ENCODE data around the gene CHMP4B. TPM values are rescaled to one million over a fixed set of nuclear protein-coding genes. Genes with fewer than 3 reads are reported as not detected.

CHMP4B gene
- total RNA-seq, 1 experiment from 2014 or later = 47.9 TPM

DNA sequence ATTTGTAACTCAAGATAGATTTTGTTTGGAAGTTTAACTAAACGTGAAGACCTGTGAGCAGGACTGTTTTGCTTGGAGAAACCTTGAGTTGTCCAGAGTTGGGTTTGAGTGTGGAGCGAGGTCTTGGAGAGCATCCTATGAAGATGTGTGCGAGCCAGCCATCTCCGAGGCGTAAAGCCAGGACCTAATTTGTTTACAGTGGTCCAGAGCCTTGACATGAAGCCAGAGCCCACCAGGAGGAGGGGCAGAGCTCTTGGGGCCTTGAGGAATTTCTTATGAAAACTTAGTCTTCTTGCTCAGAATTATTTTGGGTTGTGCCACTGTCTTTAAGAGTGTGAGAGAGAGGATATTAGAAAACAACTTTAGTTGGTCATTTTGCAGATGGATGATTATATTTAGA, 6.3 kb downstream of the CHMP4B start:
- H3K9me3 ChIP-seq (replicated peaks) = no peaks in the 10 kb centered on the region
- no peak for DNase-seq (ENCODE audit: low read depth in 1 of 2, low spot score in 2 of 2)
- no peak overlapping the region for H3K27ac ChIP-seq
- no peak overlapping the region for H3K4me3 ChIP-seq
- peaks cover 13% of the 10 kb centered on the region; the same call in 1 of the 2 replicates for H3K36me3 ChIP-seq
- H3K27me3 ChIP-seq (replicated peaks) = no peaks in the 10 kb centered on the region
- H3K4me1 ChIP-seq (replicated peaks) = peaks cover 5% of the 10 kb centered on the region

DNA sequence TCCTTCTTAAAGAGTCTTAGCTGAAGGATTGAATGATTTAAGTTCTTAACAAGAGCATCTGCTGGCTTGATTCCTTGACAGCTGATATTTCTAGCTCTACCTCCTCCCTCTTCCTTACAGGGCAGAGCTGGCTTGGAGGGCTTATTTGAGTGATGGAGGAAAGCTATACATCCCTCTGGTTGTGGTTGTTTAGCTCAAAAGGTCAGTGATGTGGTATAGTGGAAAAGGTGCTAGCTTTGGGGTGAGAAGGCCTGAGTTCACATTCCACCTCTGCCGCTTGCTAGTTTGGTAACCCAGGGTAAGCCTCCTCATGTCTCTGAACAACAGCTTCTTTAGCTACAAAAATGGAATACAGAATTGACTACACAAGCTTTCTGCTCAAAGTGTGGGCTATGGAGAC, 8.3 kb downstream of the CHMP4B start:
- no peaks in the 10 kb centered on the region for H3K27me3 ChIP-seq (replicated peaks)
- peaks cover 21% of the 10 kb centered on the region for H3K36me3 ChIP-seq
- H3K27ac ChIP-seq = no peak overlapping the region
- no peaks in the 10 kb centered on the region for H3K9me3 ChIP-seq (replicated peaks)
- no peaks in the 10 kb centered on the region for H3K4me1 ChIP-seq (replicated peaks)
- no peak overlapping the region for H3K4me3 ChIP-seq
- DNase-seq (ENCODE audit: low read depth in 1 of 2, low spot score in 2 of 2) = no peak

DNA sequence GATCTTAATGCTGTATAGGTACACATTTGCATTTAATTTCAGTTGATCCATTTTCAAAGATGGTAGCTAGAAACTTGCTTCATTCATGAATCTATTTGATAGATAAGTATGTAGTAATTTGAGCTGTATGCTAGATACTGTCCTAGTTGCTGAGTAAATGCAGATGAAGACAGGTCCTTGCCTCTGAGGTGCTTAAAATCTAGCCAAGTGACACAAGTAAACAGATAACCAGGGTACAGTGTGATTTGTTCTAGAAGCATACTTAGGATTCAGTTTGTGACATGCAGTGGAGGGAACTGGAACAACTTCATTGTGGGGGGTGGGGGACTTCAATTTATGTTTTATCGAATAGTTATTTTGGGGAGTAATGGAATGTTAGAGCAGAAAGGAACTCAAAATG, 9.2 kb downstream of the CHMP4B start:
- no peaks in the 10 kb centered on the region for H3K4me1 ChIP-seq (replicated peaks)
- no peak for DNase-seq (ENCODE audit: low read depth in 1 of 2, low spot score in 2 of 2)
- peaks cover 21% of the 10 kb centered on the region for H3K36me3 ChIP-seq
- H3K27me3 ChIP-seq (replicated peaks) = no peaks in the 10 kb centered on the region
- H3K4me3 ChIP-seq = no peak overlapping the region
- no peak overlapping the region for H3K27ac ChIP-seq
- H3K9me3 ChIP-seq (replicated peaks) = no peaks in the 10 kb centered on the region

DNA sequence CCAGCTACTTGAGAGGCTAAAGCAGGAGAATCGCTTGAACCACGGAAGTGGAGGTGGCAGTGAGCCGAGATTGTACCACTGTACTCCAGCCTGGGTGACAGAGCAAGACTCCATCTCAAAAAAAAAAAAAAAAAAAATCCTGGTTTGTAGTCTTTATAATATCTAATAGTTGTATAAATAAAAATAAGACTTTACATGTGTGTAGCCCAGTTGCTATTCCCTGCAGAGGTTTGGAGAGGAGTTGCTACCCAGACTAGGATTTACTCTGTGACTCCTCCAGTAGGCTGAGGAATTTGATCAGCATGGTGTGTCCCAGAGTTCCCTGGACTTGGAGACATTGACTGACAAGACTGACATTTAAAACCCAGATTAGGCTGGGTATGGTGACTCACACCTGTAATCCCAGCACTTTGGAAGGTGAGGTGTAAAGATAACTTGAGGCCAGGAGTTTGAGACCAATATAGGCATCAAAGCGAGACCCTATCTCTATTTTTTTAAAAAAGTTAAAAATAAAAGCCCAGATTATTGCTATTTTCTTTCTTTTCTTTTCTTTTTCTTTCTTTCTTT, 10.2 kb downstream of the CHMP4B start:
- Histone ChIP-seq H3K27ac (no peak overlapping the region), H3K9me3 (replicated peaks) (no peaks in the 10 kb centered on the region), H3K36me3 (peaks cover 16% of the 10 kb centered on the region), H3K4me1 (replicated peaks) (no peaks in the 10 kb centered on the region), H3K4me3 (no peak overlapping the region), H3K27me3 (replicated peaks) (no peaks in the 10 kb centered on the region)
- no peak for DNase-seq (ENCODE audit: low read depth in 1 of 2, low spot score in 2 of 2)

DNA sequence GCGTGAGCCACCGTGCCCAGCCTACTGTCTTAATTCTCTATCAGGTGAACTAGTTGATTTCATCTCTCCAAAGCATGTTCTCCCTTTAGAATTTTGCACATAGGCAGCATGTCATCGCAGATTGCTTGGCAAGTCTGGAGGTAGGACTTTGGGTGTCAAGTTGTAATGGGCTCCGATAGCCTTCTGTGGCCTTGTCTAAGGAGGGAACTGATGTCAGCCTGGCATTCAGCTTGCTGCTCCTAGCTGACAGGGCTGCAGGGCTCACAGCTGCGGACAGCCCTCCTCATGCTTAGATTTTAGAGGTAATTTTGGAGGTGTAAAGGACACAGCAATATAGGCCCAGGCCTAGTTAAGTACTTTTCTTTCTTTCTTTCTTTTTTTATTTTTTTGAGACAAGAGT, 11.3 kb downstream of the CHMP4B start:
- no peak overlapping the region for H3K4me3 ChIP-seq
- H3K9me3 ChIP-seq (replicated peaks) = no peaks in the 10 kb centered on the region
- no peaks in the 10 kb centered on the region; the same call in 1 of the 2 replicates for H3K4me1 ChIP-seq (replicated peaks)
- no peak overlapping the region for H3K27ac ChIP-seq
- no peaks in the 10 kb centered on the region for H3K27me3 ChIP-seq (replicated peaks)
- DNase-seq (ENCODE audit: low read depth in 1 of 2, low spot score in 2 of 2) = no peak
- peaks cover 22% of the 10 kb centered on the region for H3K36me3 ChIP-seq

DNA sequence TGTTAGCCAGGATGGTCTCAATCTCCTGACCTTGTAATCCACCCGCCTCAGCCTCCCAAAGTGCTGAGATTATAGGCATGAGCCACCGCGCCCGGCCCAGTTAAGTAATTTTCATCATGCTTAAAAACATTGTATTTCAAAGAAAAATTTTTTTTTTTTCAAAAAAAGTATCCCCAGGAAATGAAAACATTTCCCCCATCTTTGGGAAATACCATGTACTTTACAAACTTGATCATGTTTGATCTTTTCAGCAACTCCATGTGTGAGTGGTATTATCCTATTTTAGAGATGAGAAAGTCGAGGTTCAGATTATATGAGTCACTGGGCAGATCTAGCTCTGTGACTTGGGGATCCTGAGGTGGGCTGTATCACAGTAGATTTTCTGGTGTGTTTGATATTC, 11.8 kb downstream of the CHMP4B start:
- H3K9me3 ChIP-seq (replicated peaks) = no peaks in the 10 kb centered on the region
- peaks cover under 1% of the 10 kb centered on the region; the same call in 1 of the 2 replicates for H3K4me1 ChIP-seq (replicated peaks)
- no peaks in the 10 kb centered on the region for H3K27me3 ChIP-seq (replicated peaks)
- DNase-seq (ENCODE audit: low read depth in 1 of 2, low spot score in 2 of 2) = no peak
- peaks cover 19% of the 10 kb centered on the region for H3K36me3 ChIP-seq
- H3K4me3 ChIP-seq = no peak overlapping the region
- H3K27ac ChIP-seq = no peak overlapping the region

DNA sequence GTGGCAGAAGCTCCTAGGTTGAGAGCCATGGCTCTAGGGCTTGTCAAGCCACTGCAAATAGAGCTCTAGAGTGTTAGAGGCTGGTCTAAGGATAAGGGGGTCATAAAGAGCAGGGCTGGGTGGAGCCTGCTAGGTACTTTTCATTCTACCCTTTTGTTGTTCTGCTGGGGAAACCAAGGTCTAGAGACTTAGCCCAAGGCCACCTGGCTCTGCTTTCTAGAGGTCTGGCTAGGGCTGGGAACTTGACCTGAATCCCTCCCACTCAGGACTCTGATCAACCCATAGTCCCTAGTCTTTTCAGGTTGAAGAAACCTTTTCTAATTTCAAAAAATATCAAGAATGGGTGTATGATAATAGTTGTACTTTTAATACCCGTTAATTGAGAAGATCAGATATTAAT, 13.7 kb downstream of the CHMP4B start:
- Histone ChIP-seq H3K4me3 (no peak overlapping the region), H3K9me3 (replicated peaks) (no peaks in the 10 kb centered on the region), H3K36me3 (peaks cover 14% of the 10 kb centered on the region), H3K27me3 (replicated peaks) (no peaks in the 10 kb centered on the region), H3K27ac (no peak overlapping the region), H3K4me1 (replicated peaks) (peaks cover 16% of the 10 kb centered on the region)
- no peak for DNase-seq (ENCODE audit: low read depth in 1 of 2, low spot score in 2 of 2)

DNA sequence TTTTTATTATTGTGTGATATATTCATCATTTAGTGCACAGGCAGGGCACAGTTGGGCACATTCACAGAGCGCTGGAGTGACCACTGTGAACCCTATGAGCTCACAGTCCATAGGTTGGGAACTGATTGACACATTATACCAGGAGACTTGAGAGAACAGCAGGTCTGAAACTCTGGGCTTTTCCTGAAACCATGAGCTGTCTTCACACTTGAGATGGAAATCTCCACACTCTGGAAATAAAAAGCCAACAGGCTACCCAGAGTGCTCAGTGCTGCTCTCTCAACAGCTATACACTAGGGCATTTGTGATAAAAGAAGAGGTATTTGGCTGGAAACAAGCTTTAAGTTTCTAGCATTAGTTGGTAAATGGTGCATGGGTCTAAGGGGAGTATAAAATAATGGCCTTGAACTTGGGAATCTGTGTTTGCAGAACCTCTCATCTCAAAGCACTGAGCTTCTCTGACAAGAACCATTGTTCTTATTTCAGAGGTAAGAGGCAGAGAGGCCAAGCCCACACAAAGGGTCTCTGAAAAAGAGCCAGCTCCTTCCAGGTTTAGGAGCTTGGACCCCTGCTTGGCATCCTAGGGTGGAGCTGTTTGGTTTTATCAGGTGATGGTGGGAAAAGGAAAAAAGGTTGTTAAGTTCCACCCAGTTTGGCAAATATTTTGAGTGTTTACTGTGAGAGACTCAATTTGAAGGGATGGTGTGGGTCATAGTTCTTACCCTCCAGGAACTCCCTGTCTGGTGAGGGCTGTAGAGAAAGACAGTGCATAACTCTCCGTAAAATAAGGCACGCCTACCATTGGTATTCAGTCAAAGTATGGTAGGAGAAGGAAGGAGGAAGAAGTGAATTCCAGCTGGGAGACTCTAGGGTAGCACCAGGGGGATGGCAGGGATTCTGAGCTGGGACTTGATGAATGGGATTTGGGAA, 14.5 kb downstream of the CHMP4B start:
- Histone ChIP-seq H3K27me3 (replicated peaks) (no peaks in the 10 kb centered on the region), H3K9me3 (replicated peaks) (no peaks in the 10 kb centered on the region), H3K4me1 (replicated peaks) (peaks cover 16% of the 10 kb centered on the region)

DNA sequence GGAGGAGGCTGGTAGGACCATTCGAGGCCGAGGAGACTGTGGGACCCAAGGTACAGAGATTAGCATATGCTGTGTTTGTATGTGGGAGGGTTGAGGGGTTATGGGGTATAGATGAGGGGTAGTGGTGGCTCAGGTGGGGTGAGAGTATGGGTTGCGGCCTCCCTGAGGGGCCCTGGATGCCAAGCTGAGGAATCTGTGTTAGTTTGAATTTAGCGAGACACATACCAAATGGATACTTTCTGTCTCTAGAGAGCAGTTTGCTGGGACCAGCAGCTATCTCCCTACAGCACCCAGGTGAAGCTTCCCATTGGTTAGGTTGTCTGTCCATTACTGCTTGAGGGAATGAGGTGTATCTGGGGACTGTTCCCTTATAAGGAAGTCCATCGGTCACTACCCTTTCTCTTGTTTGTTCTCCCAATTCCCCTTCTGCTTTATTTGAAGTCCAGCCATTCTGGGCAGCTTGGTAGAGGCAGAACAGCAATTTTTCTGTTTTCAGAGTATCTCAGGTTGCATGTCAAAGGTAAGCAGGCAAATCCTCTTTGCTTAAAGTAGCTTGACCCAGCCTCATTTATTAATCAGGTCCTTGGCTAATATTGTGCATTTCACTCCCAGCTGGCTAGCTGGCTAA, 15.2 kb downstream of the CHMP4B start:
- no peaks in the 10 kb centered on the region for H3K9me3 ChIP-seq (replicated peaks)
- no peaks in the 10 kb centered on the region for H3K27me3 ChIP-seq (replicated peaks)
- peaks cover 14% of the 10 kb centered on the region for H3K36me3 ChIP-seq
- H3K4me1 ChIP-seq (replicated peaks) = peaks cover 16% of the 10 kb centered on the region
- H3K27ac ChIP-seq = no peak overlapping the region
- no peak for DNase-seq (ENCODE audit: low read depth in 1 of 2, low spot score in 2 of 2)
- no peak overlapping the region for H3K4me3 ChIP-seq

More for the DNA sequence above, 14.5 kb downstream of the CHMP4B start:
- Histone ChIP-seq H3K4me3 (no peak overlapping the region), H3K36me3 (peaks cover 14% of the 10 kb centered on the region), H3K27ac (no peak overlapping the region)
- no peak for DNase-seq (ENCODE audit: low read depth in 1 of 2, low spot score in 2 of 2)

DNA sequence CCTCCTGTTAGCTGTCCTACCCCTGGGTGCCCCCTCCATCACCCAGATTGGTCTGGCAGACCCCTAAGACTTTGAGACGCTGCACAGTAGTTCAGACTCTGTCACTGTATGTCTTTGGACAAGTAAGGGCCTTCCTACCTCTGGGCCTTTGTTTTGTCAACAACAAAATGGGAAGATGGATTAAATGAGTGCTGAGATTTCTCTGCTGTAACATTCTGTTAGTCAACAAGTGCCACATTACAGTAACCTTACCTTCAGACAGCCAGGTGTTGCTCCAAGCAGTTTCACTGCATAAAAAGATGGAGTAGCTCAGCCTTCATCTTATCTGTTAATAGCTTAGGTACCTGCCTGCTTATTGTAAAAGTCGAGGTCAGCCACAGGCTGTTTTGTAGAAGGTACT, 16.0 kb downstream of the CHMP4B start:
- DNase-seq (ENCODE audit: low read depth in 1 of 2, low spot score in 2 of 2) = no peak
- no peaks in the 10 kb centered on the region for H3K9me3 ChIP-seq (replicated peaks)
- no peak overlapping the region for H3K27ac ChIP-seq
- H3K36me3 ChIP-seq = peaks cover 14% of the 10 kb centered on the region
- H3K4me1 ChIP-seq (replicated peaks) = peaks cover 16% of the 10 kb centered on the region
- H3K27me3 ChIP-seq (replicated peaks) = no peaks in the 10 kb centered on the region
- no peak overlapping the region for H3K4me3 ChIP-seq

DNA sequence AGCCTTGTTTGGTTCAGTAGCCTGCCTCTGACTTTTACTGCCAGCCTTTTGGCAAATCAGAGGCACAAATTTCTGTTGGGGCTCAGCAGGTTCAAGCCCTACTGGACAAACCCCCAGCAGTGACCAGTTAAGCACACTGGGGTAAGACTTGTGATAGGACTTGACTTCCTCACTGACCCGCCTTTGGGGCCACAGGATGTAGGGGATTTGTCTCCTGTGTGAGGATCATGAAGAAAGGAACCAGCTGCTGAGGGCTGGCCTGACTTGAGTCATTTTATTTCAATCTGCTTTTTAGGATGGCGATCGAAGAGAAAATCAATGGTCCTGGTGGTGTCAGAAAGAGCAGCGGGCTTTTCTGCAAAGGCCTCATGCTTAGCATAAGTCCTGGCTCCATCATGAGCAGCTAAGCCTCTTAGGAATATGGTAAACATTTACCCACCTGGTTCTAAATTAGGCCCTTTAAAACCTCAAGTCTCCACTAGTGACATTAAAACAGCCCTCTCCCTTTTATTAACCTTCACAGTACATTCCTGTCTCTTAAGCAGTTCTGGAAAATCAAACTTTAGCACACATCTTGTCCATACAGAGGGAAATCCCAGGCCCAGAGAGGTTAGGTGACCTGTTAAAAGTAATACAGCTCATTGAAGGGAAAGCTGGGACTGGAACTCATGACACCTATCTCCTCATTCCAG, 16.6 kb downstream of the CHMP4B start:
- Histone ChIP-seq H3K9me3 (replicated peaks) (no peaks in the 10 kb centered on the region), H3K36me3 (peaks cover 14% of the 10 kb centered on the region), H3K27me3 (replicated peaks) (no peaks in the 10 kb centered on the region), H3K4me1 (replicated peaks) (peaks cover 16% of the 10 kb centered on the region), H3K27ac (no peak overlapping the region), H3K4me3 (no peak overlapping the region)
- no peak for DNase-seq (ENCODE audit: low read depth in 1 of 2, low spot score in 2 of 2)

DNA sequence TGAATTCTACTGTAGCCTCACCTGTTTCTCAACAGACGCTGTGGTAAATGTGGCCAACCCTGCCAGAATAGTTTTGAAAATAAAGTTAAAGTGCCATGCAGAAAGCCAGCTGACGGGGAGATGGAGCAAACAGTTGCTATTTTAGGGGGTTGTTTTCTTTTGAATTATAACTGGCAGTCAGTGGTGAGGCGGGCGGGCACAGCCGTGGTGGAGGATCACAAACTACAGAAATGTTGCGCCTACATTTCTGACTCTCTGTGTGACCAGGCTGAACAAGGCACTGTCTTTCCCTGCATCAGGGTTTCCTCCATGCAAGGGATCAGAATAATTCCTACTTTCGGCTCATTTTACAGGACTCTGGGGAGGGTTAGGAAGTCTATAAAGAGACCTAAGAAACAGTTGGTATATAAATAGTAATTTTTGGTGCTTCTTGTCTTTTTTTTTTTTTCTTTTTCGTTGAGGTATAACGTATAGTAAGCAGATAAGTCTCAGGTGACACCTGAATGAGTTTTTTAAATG, 17.2 kb downstream of the CHMP4B start:
- Histone ChIP-seq H3K4me1 (replicated peaks) (peaks cover 16% of the 10 kb centered on the region), H3K4me3 (no peak overlapping the region), H3K9me3 (replicated peaks) (no peaks in the 10 kb centered on the region), H3K27me3 (replicated peaks) (no peaks in the 10 kb centered on the region), H3K36me3 (peaks cover 16% of the 10 kb centered on the region), H3K27ac (no peak overlapping the region)
- no peak for DNase-seq (ENCODE audit: low read depth in 1 of 2, low spot score in 2 of 2)

DNA sequence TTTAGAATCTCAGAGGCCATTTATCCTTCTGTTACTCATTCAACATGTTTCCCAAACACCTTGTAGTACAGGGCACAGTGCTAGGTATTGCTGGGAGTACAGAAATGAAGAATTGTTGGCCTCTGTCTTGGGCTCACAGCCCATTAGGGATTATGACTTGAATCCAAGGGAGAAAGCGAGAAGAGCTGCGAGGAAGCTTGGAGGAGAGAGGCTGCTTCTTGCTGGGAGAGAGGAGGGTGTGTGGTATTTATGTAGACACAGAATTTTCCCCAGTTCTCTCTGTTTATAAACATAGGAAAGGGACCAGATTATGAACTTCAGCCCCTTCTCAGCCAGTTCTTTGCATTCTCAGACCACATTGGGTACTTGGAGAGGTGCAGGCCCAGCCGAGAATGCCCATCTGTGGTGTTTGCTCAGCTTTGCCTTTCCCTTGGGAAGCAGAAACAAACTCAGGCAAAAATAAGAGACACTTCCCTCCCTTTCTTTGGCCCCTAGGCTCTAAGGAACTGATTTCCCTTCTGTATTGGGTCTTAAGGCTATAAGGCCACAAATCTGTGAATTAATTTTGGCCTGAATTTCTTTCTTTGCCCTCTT, 17.9 kb downstream of the CHMP4B start:
- no peak for DNase-seq (ENCODE audit: low read depth in 1 of 2, low spot score in 2 of 2)
- Histone ChIP-seq H3K4me1 (replicated peaks) (peaks cover 16% of the 10 kb centered on the region), H3K9me3 (replicated peaks) (no peaks in the 10 kb centered on the region), H3K36me3 (peaks cover 17% of the 10 kb centered on the region), H3K27ac (no peak overlapping the region), H3K4me3 (no peak overlapping the region), H3K27me3 (replicated peaks) (no peaks in the 10 kb centered on the region)
